HG03196 (cell line): Measurements from ENCODE around the gene DBX1.
"Not testable (repeated sequence)": the region's sequence is repeated elsewhere in the genome, so short reads cannot be mapped to it uniquely, and the experiment has no call there.

Experiments used
- ATAC-seq: cut with Tn5 transposase; IDR thresholded peaks from one replicate; pipeline ENCODE4 v1.9.1; 2021; ENCODE audit not compliant: unreplicated experiment

Gene DBX1

GRCh38 chr11:20161923-20162744 lies 1.9 kb upstream of the DBX1 start:
- no peak for ATAC-seq

- no peak for ATAC-seq
These were observed 1.1 kb upstream of the DBX1 start for GRCh38 chr11:20161230-20161918.

- ATAC-seq = no peak
These were observed 551 bp downstream of the DBX1 start for GRCh38 chr11:20159466-20160381.

DNA sequence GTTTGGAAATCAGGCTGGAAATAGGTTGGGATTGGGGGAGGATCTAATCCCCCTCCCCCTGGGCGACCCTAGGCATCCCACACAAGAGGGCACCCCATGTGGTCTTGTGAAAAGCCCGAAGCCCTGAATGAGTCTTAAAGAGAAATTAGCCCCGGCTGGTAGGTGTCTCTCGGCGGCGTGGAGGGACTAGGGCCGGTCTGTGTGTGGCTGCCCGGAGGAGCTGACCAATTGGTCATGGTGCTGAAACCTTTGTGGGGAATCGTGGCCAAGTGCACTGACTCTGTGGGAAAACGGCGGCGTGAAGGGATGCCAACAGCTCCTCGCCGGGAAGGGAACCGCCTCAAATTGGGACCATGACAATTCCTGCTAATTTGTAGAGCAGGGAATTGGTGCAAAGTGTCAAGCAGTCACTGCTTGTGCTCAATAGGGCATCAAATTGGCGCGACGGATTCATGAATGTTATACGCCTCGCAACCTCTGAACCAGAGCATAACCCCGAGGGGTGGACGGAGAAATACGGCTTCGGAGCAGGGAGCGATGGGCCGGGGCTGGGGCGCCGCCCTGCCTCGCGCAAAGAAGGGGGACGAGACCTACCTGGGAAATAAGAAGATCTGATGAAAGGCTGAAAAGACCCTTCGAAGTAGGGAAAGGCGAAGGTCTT lies 1.5 kb downstream of the DBX1 start:
- no peak for ATAC-seq

GRCh38 chr11:20157728-20158127 lies 2.5 kb downstream of the DBX1 start:
- no peak for ATAC-seq

- no peak for ATAC-seq
These were observed 3.2 kb downstream of the DBX1 start for GRCh38 chr11:20156876-20157613.

- ATAC-seq = no peak
These were observed 3.9 kb downstream of the DBX1 start for GRCh38 chr11:20156280-20156875.

DNA sequence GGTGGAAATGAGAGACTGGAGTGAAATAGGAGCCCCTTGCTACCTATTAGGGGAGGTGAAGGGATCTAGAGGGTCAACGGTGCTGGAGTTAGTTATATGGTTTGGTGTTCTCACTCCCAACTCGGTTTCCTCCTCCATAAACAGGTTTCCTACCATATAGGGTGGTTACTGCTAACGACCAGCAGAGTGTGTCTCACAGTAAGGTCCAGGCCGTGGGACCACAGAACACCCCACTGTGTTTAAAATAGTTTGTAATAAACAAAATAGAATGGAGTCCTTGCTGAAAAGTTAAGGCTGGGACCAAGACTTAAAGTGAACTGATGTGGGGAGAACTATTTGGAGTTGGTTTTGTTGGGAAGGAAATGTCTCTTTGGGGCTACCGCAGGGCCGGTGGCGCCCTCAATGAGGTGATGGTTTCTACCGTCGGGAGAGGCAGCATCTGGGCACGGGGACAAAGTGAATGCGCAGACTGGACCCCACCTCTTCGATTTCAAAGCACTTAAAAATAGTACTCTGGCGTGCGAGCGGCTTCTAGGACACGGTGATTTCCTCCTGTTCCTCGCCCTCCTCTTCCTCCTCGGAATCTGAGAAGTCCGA lies 4.5 kb downstream of the DBX1 start:
- ATAC-seq = no peak

GRCh38 chr11:20154381-20154780 lies 5.9 kb downstream of the DBX1 start:
- no peak for ATAC-seq

- ATAC-seq = no peak
These were observed 21.6 kb downstream of the DBX1 start for GRCh38 chr11:20138707-20139106.

- no peak for ATAC-seq
These were observed 22.6 kb downstream of the DBX1 start for GRCh38 chr11:20137637-20138036.

- ATAC-seq = no peak
These were observed 25.1 kb downstream of the DBX1 start for GRCh38 chr11:20134991-20135736.

GRCh38 chr11:20132667-20133039 lies 27.6 kb downstream of the DBX1 start:
- ATAC-seq = no peak

GRCh38 chr11:20131788-20132666 lies 28.2 kb downstream of the DBX1 start:
- no peak for ATAC-seq

DNA sequence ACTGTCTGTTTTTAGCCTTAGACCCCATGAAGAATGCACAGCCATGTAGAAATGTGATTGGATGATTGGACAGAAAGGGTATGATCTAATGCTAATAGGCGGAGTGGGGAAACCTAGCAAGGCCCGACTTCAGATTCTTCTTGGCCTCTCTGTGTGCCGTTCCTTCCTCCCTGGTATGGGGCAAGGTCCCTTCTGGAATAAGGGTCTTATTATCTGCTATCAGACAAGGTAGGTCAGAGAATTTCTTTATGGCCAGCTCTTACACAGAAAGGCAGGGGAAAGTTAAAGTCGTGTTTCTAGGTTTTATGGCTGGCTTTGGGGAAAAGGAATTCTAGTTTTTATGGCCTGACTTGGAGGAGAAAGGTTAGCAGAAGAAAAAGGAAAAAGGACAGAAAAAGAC lies 30.6 kb downstream of the DBX1 start:
- no peak for ATAC-seq

GRCh38 chr11:20128528-20128825 lies 31.8 kb downstream of the DBX1 start:
- not testable (repeated sequence) for ATAC-seq

DNA sequence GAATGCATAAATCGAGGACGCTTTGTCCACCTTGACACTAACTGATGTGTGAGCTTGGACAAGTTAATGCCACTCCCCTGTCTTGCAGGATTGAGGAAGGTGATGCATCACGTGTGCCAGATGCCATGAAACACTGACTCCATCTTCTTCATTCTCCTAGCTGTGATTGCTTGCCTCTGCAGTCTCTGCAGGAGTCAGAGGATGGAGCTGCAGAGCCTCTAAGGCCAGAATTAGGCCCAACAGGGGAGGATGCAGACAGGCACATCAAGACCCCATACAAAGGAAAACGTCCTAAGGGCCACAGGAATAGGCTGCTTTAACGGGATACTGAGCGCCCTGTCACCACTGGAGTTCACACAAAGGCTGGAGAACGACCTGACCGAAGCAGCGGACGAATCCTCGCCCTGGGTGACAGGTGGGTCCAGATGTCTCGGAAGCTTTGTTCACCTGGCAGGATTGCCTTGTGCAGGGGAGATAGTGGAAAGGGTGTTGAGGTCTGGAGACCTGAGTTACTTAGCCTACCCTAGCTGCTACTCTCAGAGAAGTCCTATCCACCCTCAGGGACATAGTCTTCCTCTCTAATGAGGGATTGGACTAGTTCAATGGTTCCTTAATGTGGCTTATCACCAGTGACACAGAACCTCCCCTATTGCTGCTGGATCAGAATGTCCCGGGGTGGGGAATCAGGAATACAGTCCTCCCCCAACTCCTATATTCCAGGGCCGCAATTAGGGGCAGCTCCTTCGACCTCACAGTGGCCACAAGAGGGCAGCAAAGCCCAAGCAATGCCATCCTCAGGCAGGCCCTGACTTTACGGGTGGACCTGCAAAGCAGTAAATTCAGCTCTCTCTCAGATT lies 32.4 kb downstream of the DBX1 start:
- ATAC-seq = peak; percentile 76
